Prostate gland (tissue), 2 donors: ENCODE results near the gene RNU1-2.
"Not testable (repeated sequence)": the region's sequence is repeated elsewhere in the genome, so short reads cannot be mapped to it uniquely, and the experiment has no call there.

Experiments used
- POLR2A ChIP-seq: fragments of 450-650 bp; IDR thresholded peaks from one replicate; pipeline ENCODE4 v1.6.1; 2016; ENCODE audit warnings: antibody characterized with exemption, mild to moderate bottlenecking
- POLR2AphosphoS5 ChIP-seq: sonication (generic); formaldehyde crosslinking; IDR thresholded peaks from one replicate; pipeline ENCODE4 v1.6.1; 2017; ENCODE audit warnings: antibody characterized with exemption
- TF ChIP-seq, protein P1 (sequence below), 4 experiments: fragments of 200-600 bp in 2 of 4; fragments of 450-650 bp in 2 of 4; sonication (generic) in 2 of 4; IDR thresholded peaks; 1 replicate in 3 of 4; 2 replicates in 1 of 4; pipeline ENCODE4 v1.5.1; 2016 to 2019; ENCODE audit warnings: antibody characterized with exemption in 4 of 4, mild to moderate bottlenecking in 2 of 4, moderate library complexity in 2 of 4

DNA sequence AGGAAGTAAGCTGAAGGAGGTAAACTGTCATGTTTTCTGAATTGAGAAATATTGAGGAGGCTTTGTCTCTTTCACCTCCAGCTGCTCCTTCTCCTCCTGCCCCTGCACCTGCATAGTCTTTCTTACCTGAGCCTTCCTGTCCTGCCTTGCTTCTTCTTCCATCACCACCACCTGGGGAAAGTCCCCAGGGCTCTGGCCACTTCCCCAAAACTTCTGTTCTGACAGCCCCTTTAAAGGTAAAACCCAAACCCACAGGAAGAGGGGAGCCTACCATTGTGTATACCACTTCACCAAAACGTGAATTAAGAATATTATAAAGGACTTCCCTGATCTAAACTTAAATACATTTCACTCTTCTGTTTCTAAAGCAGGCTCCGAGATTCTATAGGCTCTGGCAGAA, 5.6 kb downstream of the RNU1-2 start:
- TF ChIP-seq, protein P1, sequence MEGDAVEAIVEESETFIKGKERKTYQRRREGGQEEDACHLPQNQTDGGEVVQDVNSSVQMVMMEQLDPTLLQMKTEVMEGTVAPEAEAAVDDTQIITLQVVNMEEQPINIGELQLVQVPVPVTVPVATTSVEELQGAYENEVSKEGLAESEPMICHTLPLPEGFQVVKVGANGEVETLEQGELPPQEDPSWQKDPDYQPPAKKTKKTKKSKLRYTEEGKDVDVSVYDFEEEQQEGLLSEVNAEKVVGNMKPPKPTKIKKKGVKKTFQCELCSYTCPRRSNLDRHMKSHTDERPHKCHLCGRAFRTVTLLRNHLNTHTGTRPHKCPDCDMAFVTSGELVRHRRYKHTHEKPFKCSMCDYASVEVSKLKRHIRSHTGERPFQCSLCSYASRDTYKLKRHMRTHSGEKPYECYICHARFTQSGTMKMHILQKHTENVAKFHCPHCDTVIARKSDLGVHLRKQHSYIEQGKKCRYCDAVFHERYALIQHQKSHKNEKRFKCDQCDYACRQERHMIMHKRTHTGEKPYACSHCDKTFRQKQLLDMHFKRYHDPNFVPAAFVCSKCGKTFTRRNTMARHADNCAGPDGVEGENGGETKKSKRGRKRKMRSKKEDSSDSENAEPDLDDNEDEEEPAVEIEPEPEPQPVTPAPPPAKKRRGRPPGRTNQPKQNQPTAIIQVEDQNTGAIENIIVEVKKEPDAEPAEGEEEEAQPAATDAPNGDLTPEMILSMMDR (IDR thresholded peaks at IDR 0.05), result not testable (repeated sequence)
- not testable (repeated sequence) for TF ChIP-seq POLR2A, POLR2AphosphoS5
